Lower leg skin (tissue), 4 donors: Measurements from ENCODE around the gene RNF14. TPM values are rescaled to one million over a fixed set of nuclear protein-coding genes. Genes with fewer than 3 reads are reported as not detected.
"Not testable (repeated sequence)": the region's sequence is repeated elsewhere in the genome, so short reads cannot be mapped to it uniquely, and the experiment has no call there.

Experiments used
- DNase-seq, 2 donors: peaks; one replicate each; pipeline ENCODE4 v3.0.0-alpha.2; 2019; ENCODE audit warnings: low spot score in 2 of 2
- H3K4me3 ChIP-seq: fragments of 200-600 bp; sonication (generic); 2 replicates; pipeline ENCODE4 v1.5.1; 2017; ENCODE audit warnings: mild to moderate bottlenecking, low read depth; ENCODE audit not compliant: poor library complexity, severe bottlenecking
- POLR2A ChIP-seq, 2 donors: fragments of 450-650 bp; IDR thresholded peaks; one replicate each; pipeline ENCODE4 v1.6.1; 2016 to 2017; ENCODE audit warnings: antibody characterized with exemption in 2 of 2, mild to moderate bottlenecking in 1 of 2, moderate library complexity in 1 of 2
- WGBS, 2 donors: methylation state at CpG; one replicate each; pipeline ENCODE4 v1.1.5; 2018; 5-methylcytosine and 5-hydroxymethylcytosine counted together
- intact Hi-C: fragments of 100-400 bp; cut with DNase I; formaldehyde crosslinking; loops from one replicate; pipeline ENCODE4 v1.15.0; 2023; ENCODE audit warnings: low total_unique reads
- total RNA-seq, 4 donors: library from RNA; depleted of rRNA; stranded (reverse); fragments of >200 nt; gene quantifications; one replicate each; pipeline ENCODE4 v1.1.0, GENCODE V29; 2016
- TF ChIP-seq, protein P1 (sequence below), 3 donors: fragments of 450-650 bp; IDR thresholded peaks; one replicate each; pipeline ENCODE4 v1.5.1; 2016; ENCODE audit warnings: antibody characterized with exemption in 3 of 3, mild to moderate bottlenecking in 3 of 3, moderate library complexity in 2 of 3

RNF14 gene
- total RNA-seq, 4 donors from 2014 or later: 32.2 to 57.3 (median 48.8) TPM

DNA sequence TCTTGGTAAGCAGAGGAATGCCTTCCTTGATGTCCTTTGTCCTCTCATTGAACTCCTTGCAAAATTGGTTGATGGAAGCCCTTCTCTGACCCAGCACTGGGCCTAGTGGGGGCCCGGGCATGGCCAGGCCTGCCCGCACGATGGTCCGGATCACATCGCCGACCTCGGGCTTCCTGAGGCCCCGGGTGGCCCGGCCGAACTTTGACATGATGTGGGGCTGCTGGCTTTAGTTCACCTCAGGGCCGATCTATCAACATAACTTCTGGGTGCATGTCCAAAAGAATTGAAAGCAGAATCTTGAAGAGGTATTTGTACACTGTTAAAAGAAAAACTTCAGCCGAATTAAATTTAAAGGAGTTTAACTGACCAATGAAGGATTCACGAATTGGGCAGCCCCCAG is 68.0 kb downstream of the RNF14 start:
- H3K4me3 ChIP-seq: no peak overlapping the region
- intact Hi-C loops: no loop called here
- 85 to 88% methylated on average over 13 of the region's 13 CpGs for WGBS, 2 donors
- peak in 1 of 2 donors; percentile 70 for DNase-seq
- TF ChIP-seq POLR2A (IDR thresholded peaks at IDR 0.05): no peak
- TF ChIP-seq, protein P1, sequence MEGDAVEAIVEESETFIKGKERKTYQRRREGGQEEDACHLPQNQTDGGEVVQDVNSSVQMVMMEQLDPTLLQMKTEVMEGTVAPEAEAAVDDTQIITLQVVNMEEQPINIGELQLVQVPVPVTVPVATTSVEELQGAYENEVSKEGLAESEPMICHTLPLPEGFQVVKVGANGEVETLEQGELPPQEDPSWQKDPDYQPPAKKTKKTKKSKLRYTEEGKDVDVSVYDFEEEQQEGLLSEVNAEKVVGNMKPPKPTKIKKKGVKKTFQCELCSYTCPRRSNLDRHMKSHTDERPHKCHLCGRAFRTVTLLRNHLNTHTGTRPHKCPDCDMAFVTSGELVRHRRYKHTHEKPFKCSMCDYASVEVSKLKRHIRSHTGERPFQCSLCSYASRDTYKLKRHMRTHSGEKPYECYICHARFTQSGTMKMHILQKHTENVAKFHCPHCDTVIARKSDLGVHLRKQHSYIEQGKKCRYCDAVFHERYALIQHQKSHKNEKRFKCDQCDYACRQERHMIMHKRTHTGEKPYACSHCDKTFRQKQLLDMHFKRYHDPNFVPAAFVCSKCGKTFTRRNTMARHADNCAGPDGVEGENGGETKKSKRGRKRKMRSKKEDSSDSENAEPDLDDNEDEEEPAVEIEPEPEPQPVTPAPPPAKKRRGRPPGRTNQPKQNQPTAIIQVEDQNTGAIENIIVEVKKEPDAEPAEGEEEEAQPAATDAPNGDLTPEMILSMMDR (IDR thresholded peaks at IDR 0.05): no peak

DNA sequence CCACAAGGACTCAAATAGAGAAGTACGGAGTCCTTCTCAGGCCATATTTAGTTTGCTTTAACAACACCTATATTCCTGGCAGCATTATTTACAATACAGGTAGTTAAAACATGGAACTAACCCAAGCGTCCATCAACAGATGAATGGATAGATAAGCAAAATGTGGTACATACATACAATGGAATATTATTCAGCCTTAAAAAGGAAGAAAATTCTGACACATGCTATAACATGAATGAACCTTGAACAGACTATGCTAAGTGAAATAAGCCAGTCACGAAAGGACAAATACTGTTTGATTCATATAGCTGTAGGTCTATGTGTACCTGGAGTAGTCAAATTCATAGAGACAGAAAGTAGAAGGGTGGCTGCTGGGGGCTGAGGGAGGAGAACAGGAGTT is 68.7 kb downstream of the RNF14 start:
- H3K4me3 ChIP-seq, DNase-seq, intact Hi-C loops: not testable (repeated sequence)
- 92 to 94% methylated on average over 3 of the region's 3 CpGs for WGBS, 2 donors

DNA sequence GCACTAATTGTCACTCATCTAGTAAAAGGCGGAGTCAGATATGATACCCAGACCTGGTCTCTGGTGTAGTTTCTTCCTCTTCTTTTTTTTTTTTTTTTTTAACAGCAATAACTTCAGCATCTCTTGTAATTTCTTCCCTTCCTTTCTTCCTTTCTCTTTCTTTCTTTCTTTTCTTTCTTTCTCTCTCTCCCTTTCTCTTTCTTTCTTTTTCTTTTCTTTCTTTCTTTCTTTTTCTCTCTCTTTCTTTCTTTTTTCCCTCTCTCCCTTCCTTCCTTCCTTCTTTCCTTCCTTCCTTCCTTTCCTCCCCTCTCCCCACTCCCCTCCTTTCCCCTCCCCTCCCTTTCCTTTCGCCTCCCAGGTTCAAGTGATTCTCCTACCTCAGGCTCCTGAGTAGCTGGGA is 69.8 kb downstream of the RNF14 start:
- TF ChIP-seq POLR2A (IDR thresholded peaks at IDR 0.05): no peak
- TF ChIP-seq, protein P1 (IDR thresholded peaks at IDR 0.05): no peak
- no peak overlapping the region for H3K4me3 ChIP-seq
- 92 to 98% methylated on average over 2 of the region's 2 CpGs for WGBS, 2 donors
- intact Hi-C loops: no loop called here
- no peak for DNase-seq

Other genes with a start within 250 kb of the RNF14 start
- 100 to 1,000 TPM in 2 of 4 donors, 10 to 100 TPM in 2; 85.1 to 172 (median 119) TPM for gene PCDH1, start 90.7 kb upstream of the RNF14 start, total RNA-seq
- 10 to 100 TPM; 47.2 to 67.2 (median 49.2) TPM for gene DELE1, start 45.2 kb upstream of the RNF14 start, total RNA-seq
- 1 to 10 TPM in 1 of 4 donors, under 1 TPM in 3; 0.34 to 1.5 (median 0.54) TPM for gene PCDH12, start 10.9 kb upstream of the RNF14 start, total RNA-seq
- gene GNPDA1, start 43.9 kb downstream of the RNF14 start, total RNA-seq: 10 to 100 TPM; 16.9 to 40.7 (median 30.6) TPM
- gene NDFIP1, start 139.7 kb downstream of the RNF14 start, total RNA-seq: 10 to 100 TPM; 25.8 to 83.9 (median 56.6) TPM